Immature natural killer cell (primary cell): ENCODE measurements around the gene ANKFY1. TPM values are rescaled to one million over a fixed set of nuclear protein-coding genes. Genes with fewer than 3 reads are reported as not detected.

Experiments
- DNase-seq, 3 donors: peaks; one replicate each; pipeline ENCODE4 v3.0.0; 2022; ENCODE audit warnings: mixed read lengths in 1 of 3
- H3K27ac Mint-ChIP-seq, 6 donors: one replicate each; pipeline ENCODE4 v1.8.0; 2020; ENCODE audit warnings: mixed read lengths in 6 of 6, mild to moderate bottlenecking in 5 of 6, inconsistent platforms in 4 of 6, moderate library complexity in 3 of 6
- H3K27me3 Mint-ChIP-seq, 3 donors: one replicate each; pipeline ENCODE4 v1.8.0; 2020 to 2021; ENCODE audit warnings: low read depth in 3 of 3, mild to moderate bottlenecking in 3 of 3, mixed read lengths in 3 of 3, moderate library complexity in 3 of 3, inconsistent platforms in 1 of 3
- H3K36me3 Mint-ChIP-seq, 3 donors: one replicate each; pipeline ENCODE4 v1.8.0; 2020; ENCODE audit warnings: mixed read lengths in 3 of 3, inconsistent platforms in 2 of 3, mild to moderate bottlenecking in 2 of 3
- H3K4me1 Mint-ChIP-seq, 2 donors: one replicate each; pipeline ENCODE4 v1.8.0; 2020; ENCODE audit warnings: inconsistent platforms in 2 of 2, mild to moderate bottlenecking in 2 of 2, mixed read lengths in 2 of 2, moderate library complexity in 1 of 2
- H3K4me3 Mint-ChIP-seq, 5 donors: one replicate each; pipeline ENCODE4 v1.8.0; 2020; ENCODE audit warnings: mild to moderate bottlenecking in 5 of 5, mixed read lengths in 5 of 5, inconsistent platforms in 3 of 5, moderate library complexity in 3 of 5
- H3K9me3 Mint-ChIP-seq, 6 donors: one replicate each; pipeline ENCODE4 v1.8.0; 2020; ENCODE audit warnings: mild to moderate bottlenecking in 6 of 6, mixed read lengths in 6 of 6, inconsistent platforms in 4 of 6, moderate library complexity in 3 of 6
- polyA plus RNA-seq, 3 donors: library from polyadenylated mRNA; unstranded; fragments of 300-500 nt; fragmentation: Illumina TruSeq; gene quantifications; one replicate each; pipeline ENCODE4 v1.2.3, GENCODE V29; 2021

Gene ANKFY1
- polyA plus RNA-seq, 3 donors from 2014 or later: 7.8 to 19.3 (median 8.2) TPM

- Mint-ChIP-seq H3K4me1 (peaks cover 51 to 83% of the 10 kb centered on the region in 2 donors), H3K27me3 (peaks cover 0 to 3% (median 0%) of the 10 kb centered on the region in 3 donors), H3K9me3 (no peaks in the 10 kb centered on the region), H3K4me3 (no peak overlapping the region), H3K36me3 (peaks cover 0 to 7% (median 3%) of the 10 kb centered on the region in 3 donors), H3K27ac (peak overlapping the region in 1 of 6 donors; percentile 21)
- DNase-seq: no peak
Measured at GRCh38 chr17:4248504-4249277, 15.1 kb downstream of the ANKFY1 start.

DNA sequence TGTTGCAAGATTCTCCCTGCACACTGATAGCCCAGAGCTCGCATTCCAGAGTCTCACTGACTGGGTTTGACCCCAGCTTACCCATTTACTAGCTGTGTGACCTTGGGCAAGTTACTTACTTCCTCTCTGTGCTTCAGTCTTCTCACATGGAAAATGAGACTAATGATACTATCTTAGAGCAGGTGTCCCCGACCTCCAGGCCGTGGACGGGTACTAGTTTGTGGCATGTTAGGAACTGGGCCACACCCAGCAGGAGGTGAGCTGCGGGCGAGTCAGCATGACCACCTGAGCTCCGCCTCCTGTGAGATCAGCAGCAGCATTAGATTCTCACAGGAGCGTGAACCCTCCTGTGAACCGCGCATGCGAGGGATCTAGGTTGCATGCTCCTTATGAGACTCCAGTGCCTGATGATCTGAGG, 15.8 kb downstream of the ANKFY1 start:
- no peak for DNase-seq
- Mint-ChIP-seq H3K4me1 (peaks cover 48 to 77% of the 10 kb centered on the region in 2 donors), H3K4me3 (no peak overlapping the region), H3K9me3 (no peaks in the 10 kb centered on the region), H3K27me3 (peaks cover 0 to 3% (median 0%) of the 10 kb centered on the region in 3 donors), H3K36me3 (peaks cover 0 to 7% (median 3%) of the 10 kb centered on the region in 3 donors), H3K27ac (no peak overlapping the region)

- Mint-ChIP-seq H3K36me3 (peaks cover 0 to 7% (median 3%) of the 10 kb centered on the region in 3 donors), H3K4me1 (peaks cover 48 to 73% of the 10 kb centered on the region in 2 donors), H3K27me3 (peaks cover 0 to 3% (median 0%) of the 10 kb centered on the region in 3 donors), H3K27ac (peak overlapping the region in 2 of 6 donors; percentile 19 to 56), H3K4me3 (no peak overlapping the region), H3K9me3 (no peaks in the 10 kb centered on the region)
- no peak for DNase-seq
Measured at GRCh38 chr17:4247361-4247970, 16.3 kb downstream of the ANKFY1 start.

DNA sequence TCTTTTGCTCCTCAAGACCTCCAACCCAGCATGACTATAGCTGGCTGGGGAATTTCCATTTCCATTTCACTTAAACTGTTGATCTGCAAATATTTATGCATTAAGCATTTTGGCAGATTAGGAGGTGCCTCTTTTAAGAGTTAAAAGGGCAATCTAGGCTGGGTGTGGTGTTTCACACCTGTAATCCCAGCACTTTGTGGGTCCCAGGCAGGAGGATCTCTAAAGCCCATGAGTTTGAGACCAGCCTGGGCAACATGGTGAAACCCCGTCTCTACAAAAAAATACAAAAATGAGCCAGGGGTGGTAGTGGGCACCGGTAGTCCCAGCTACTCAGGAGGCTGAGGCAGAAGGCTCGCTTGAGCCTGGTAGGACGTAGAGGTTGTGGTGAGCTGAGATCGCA, 17.1 kb downstream of the ANKFY1 start:
- Mint-ChIP-seq H3K4me3 (no peak overlapping the region), H3K4me1 (peaks cover 45 to 66% of the 10 kb centered on the region in 2 donors), H3K9me3 (no peaks in the 10 kb centered on the region), H3K27ac (peak overlapping the region in 2 of 6 donors; percentile 21 to 34), H3K27me3 (peaks cover 0 to 3% (median 0%) of the 10 kb centered on the region in 3 donors), H3K36me3 (peaks cover 0 to 7% (median 3%) of the 10 kb centered on the region in 3 donors)
- no peak for DNase-seq

DNA sequence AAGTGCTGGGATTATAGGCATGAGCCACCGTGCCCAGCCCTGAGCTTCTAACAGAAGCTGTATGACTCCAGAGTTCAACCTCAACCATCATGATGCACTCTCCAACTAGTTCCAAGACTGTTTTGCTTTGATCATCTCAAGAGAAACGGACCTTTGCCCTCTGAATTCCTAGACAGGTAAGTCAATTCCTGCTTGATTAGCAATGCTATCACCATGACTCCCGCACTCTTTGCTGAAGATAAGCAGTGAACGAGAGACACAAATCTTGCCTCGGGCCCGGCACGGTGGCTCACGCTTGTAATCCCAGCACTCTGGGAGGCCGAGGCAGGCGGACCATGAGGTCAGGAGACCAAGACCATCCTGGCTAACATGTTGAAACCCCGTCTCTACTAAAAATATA, 22.2 kb downstream of the ANKFY1 start:
- Mint-ChIP-seq H3K36me3 (peaks cover 0 to 9% (median 8%) of the 10 kb centered on the region in 3 donors), H3K4me3 (no peak overlapping the region), H3K9me3 (no peaks in the 10 kb centered on the region), H3K27me3 (peaks cover 0 to 3% (median 0%) of the 10 kb centered on the region in 3 donors), H3K4me1 (peaks cover 11 to 19% of the 10 kb centered on the region in 2 donors), H3K27ac (no peak overlapping the region)
- no peak for DNase-seq

- Mint-ChIP-seq H3K4me1 (peaks cover 14 to 20% of the 10 kb centered on the region in 2 donors), H3K27me3 (no peaks in the 10 kb centered on the region), H3K9me3 (no peaks in the 10 kb centered on the region), H3K4me3 (no peak overlapping the region), H3K36me3 (peaks cover 11 to 30% (median 13%) of the 10 kb centered on the region in 3 donors), H3K27ac (no peak overlapping the region)
- no peak for DNase-seq
Measured at GRCh38 chr17:4236456-4236855, 27.3 kb downstream of the ANKFY1 start.

GRCh38 chr17:4235372-4236279, 28.2 kb downstream of the ANKFY1 start:
- Mint-ChIP-seq H3K27me3 (no peaks in the 10 kb centered on the region), H3K27ac (no peak overlapping the region), H3K36me3 (peaks cover 8 to 31% (median 13%) of the 10 kb centered on the region in 3 donors), H3K9me3 (no peaks in the 10 kb centered on the region), H3K4me1 (peaks cover 14 to 20% of the 10 kb centered on the region in 2 donors), H3K4me3 (no peak overlapping the region)
- no peak for DNase-seq

DNA sequence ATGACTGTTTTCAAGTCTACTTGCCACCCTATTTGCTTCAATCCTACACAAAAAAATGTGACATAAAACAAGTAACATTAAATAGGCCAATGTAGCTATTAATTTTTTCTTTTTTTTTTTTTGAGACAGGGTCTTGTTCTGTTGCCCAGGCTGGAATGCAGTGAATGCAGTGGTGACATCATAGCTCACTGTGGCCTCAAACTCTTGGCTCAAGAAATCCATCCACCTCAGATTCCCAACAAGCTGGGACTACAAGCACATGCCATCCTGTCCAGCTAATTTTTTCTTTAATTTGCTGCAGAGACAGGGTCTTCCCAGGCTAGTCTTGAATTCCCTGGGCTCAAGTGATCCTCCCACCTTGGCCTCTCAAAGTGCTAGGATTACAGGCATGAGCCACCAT, 29.4 kb downstream of the ANKFY1 start:
- peaks cover 6 to 27% (median 13%) of the 10 kb centered on the region in 3 donors for H3K36me3 Mint-ChIP-seq
- DNase-seq: no peak
- H3K4me3 Mint-ChIP-seq: no peak overlapping the region
- H3K4me1 Mint-ChIP-seq: peaks cover 14 to 20% of the 10 kb centered on the region in 2 donors
- no peaks in the 10 kb centered on the region for H3K27me3 Mint-ChIP-seq
- H3K9me3 Mint-ChIP-seq: no peaks in the 10 kb centered on the region
- H3K27ac Mint-ChIP-seq: no peak overlapping the region

GRCh38 chr17:4233668-4234258, 30.0 kb downstream of the ANKFY1 start:
- Mint-ChIP-seq H3K4me3 (no peak overlapping the region), H3K9me3 (no peaks in the 10 kb centered on the region), H3K27me3 (no peaks in the 10 kb centered on the region), H3K27ac (peak overlapping the region in 1 of 6 donors; percentile 75), H3K4me1 (peaks cover 14 to 20% of the 10 kb centered on the region in 2 donors), H3K36me3 (peaks cover 6 to 27% (median 13%) of the 10 kb centered on the region in 3 donors)
- no peak for DNase-seq

- Mint-ChIP-seq H3K27ac (peak overlapping the region in 4 of 6 donors; percentile 5 to 47 (median 32)), H3K36me3 (peaks cover 6 to 31% (median 13%) of the 10 kb centered on the region in 3 donors), H3K9me3 (no peaks in the 10 kb centered on the region), H3K4me1 (peaks cover 14 to 20% of the 10 kb centered on the region in 2 donors), H3K4me3 (no peak overlapping the region), H3K27me3 (no peaks in the 10 kb centered on the region)
- DNase-seq: peak; percentile 13 to 18 (median 16)
Measured at GRCh38 chr17:4232168-4232813, 31.5 kb downstream of the ANKFY1 start.

- no peak for DNase-seq
- H3K9me3 Mint-ChIP-seq: no peaks in the 10 kb centered on the region
- peak overlapping the region in 3 of 6 donors; percentile 23 to 50 (median 32) for H3K27ac Mint-ChIP-seq
- H3K4me3 Mint-ChIP-seq: no peak overlapping the region
- peaks cover 6 to 24% (median 13%) of the 10 kb centered on the region in 3 donors for H3K36me3 Mint-ChIP-seq
- H3K4me1 Mint-ChIP-seq: peaks cover 14 to 20% of the 10 kb centered on the region in 2 donors
- H3K27me3 Mint-ChIP-seq: no peaks in the 10 kb centered on the region
Measured at GRCh38 chr17:4229627-4230541, 33.9 kb downstream of the ANKFY1 start.
